Ishikawa (cell line): ENCODE data around the gene OSBP.

ENCODE experiments used
- CEBPB ChIP-seq: IDR thresholded peaks from 2 replicates; pipeline ENCODE4 v1.6.1; 2012
- CREB1 ChIP-seq: IDR thresholded peaks from 2 replicates; pipeline ENCODE4 v1.6.1; 2012; ENCODE audit warnings: low read depth
- EGR1 ChIP-seq: IDR thresholded peaks from 2 replicates; pipeline ENCODE4 v1.6.1; 2012
- EP300 ChIP-seq: IDR thresholded peaks from 2 replicates; pipeline ENCODE4 v1.6.1; 2012; ENCODE audit warnings: borderline replicate concordance
- FOXM1 ChIP-seq: IDR thresholded peaks from 2 replicates; pipeline ENCODE4 v1.6.1; 2012; ENCODE audit warnings: low read depth, borderline replicate concordance
- NFIC ChIP-seq: IDR thresholded peaks from 2 replicates; pipeline ENCODE4 v1.6.1; 2012
- RAD21 ChIP-seq: IDR thresholded peaks from 2 replicates; pipeline ENCODE4 v1.6.1; 2012; ENCODE audit warnings: low read depth
- REST ChIP-seq: IDR thresholded peaks from 2 replicates; pipeline ENCODE4 v1.6.1; 2012; ENCODE audit warnings: low read depth, mild to moderate bottlenecking
- TAF1 ChIP-seq: IDR thresholded peaks from 2 replicates; pipeline ENCODE4 v1.6.1; 2012; ENCODE audit warnings: low read depth, mild to moderate bottlenecking
- TEAD4 ChIP-seq: IDR thresholded peaks from 2 replicates; pipeline ENCODE4 v1.6.1; 2012
- YY1 ChIP-seq: IDR thresholded peaks from 2 replicates; pipeline ENCODE4 v1.6.1; 2012; ENCODE audit warnings: low read depth
- TF ChIP-seq, protein P1 (sequence below): IDR thresholded peaks from 2 replicates; pipeline ENCODE4 v1.6.1; 2012

GRCh38 chr11:59611570-59612565, 3.7 kb downstream of the OSBP start:
- no peak for TF ChIP-seq NFIC
- no peak for TF ChIP-seq CREB1
- no peak for TF ChIP-seq EGR1
- no peak for TF ChIP-seq YY1
- TF ChIP-seq CEBPB: no peak
- no peak for TF ChIP-seq REST
- TF ChIP-seq EP300: no peak
- TF ChIP-seq, protein P1, sequence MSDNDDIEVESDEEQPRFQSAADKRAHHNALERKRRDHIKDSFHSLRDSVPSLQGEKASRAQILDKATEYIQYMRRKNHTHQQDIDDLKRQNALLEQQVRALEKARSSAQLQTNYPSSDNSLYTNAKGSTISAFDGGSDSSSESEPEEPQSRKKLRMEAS: no peak
- TF ChIP-seq FOXM1: no peak
- TF ChIP-seq RAD21: no peak
- no peak for TF ChIP-seq TEAD4
- TF ChIP-seq TAF1: no peak
